Activated CD8-positive, alpha-beta memory T cell treated with anti-CD3 and anti-CD28 coated beads for 48 hours (primary cell): ENCODE measurements around the gene PPIL4.

Source experiments
- DNase-seq, 3 experiments: peaks; one replicate each; pipeline ENCODE4 v3.0.0-alpha.2; 2020; ENCODE audit warnings: low read depth in 2 of 3, low spot score in 2 of 3

Gene PPIL4

DNA sequence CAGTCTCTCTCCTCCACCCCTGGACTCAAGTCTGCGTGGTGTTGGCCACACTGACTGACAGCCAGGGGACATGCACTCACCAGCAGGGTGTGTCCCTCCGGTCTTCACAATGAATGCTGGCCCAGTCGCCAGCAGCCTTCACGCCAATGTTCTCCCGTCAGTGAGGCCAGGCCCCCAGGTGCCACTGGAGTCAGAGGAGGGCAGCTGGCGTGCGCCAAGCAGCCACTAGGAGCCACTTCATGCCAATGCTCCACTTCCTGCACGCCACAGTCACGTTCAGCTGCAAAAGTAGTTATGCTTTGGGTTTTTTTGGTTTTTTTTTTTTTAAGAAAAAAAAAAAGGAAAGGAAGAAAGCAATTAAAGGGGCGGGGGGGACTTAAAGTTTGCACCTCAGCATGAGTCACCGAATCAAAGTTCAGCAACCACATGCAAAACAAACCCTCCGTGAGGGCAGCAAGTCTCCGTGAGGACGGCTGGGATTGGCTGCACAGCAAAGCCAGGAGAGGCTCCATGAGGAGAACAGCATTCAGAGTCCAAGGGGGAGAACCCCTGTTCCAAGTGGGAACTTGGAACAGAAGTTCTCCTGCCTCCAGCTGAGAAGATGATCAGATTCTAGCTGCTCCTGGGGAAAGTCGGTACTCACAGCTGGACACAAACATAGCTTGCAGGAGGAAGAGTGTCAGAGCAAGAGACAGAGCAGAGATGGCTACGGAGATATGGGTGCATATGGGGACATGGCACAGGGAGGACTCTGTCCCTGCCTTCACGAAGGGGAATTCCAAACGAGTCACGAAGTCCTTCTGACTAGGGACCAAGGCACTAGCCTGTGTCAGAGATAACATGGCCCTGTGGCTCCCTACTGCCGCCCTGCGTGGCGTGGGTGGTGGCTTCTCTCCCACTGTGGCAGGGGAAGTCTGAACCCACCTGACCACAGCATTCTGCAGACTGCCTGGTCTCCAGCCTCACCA is 60.8 kb downstream of the PPIL4 start, which contains the start of gene ZC3H12D:
ZC3H12D (minus strand) TSS at position 282 of the 968 bp plus-strand sequence. CDS start 10,471 bp downstream, outside the sequence.
- peak; percentile 44 to 54 (median 49) for DNase-seq

DNA sequence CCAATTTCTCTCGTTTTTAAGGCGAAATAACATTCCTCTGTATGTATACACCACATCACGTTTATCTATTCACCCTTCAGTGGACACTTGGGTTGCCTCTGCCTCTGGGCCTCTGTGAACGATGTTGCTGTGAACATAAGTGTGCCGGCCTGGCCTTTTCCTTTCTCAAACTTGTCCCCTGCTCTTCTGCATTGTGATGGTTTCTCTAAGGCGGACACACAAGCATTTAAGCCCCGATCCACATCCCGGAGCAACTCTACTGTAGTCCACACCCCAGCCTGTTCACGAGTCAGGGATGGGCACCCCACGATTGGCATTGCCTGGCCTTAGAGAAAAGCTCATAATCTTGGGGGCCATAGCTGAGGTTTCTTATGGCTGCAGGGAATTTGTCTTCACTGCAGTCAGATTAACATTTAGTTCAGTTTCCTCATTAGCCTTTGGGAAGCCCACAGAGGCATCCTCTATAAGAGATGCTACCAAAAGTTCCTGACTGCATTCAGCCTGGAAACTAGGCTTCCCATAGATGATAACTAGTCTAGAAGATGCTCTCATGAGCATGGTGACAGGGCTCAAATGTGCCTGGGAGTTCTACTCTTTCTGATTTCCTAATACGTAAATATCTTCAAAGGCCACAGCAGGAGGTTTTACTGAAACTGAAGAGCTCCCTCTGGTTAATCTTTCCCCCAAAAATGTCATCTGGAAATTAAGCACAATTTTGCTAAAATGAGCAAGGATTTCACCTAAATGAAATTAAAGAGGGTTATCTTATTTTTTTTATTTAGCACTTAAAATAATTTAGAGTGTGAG is 61.8 kb downstream of the PPIL4 start:
- no peak for DNase-seq

GRCh38 chr6:149483334-149483725 is 62.5 kb downstream of the PPIL4 start:
- DNase-seq = no peak

DNA sequence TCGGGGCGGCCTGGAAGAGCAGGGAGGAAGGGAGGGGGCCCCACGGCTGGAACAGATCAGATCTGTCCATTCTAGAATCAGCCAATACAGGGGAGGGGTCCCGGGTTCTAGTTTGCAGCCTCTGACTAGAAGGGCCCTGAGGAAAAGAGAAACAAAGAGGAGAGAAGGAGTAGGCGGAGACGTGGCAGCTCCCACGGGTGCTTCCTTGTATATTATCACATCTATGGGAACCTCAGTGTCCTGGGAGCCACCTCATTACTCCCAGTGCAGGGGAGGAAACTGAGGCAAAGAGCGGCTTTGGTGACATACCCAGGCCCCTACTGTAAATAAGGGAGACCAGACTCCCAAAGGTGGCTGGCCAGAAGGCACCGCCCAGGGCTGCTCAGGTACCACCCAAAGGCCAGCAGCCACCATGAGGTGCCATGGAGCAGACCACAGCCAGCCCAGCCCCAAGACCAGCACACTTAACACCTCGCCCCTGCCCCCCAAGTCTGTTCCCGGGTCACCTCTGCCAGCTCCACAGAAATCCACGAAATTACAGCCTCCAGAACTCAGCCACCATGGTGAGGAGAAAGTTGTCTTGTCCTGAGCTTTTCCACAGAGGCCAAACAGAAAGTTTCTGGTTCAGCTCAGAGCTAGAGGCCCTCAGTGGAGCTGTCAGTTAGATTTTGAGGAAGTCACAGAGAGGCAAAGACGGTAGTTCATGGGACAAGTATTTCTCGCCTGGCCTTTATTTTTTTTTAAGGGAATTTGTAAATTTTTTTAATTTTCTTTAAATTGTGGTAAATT is 63.1 kb downstream of the PPIL4 start:
- no peak for DNase-seq

DNA sequence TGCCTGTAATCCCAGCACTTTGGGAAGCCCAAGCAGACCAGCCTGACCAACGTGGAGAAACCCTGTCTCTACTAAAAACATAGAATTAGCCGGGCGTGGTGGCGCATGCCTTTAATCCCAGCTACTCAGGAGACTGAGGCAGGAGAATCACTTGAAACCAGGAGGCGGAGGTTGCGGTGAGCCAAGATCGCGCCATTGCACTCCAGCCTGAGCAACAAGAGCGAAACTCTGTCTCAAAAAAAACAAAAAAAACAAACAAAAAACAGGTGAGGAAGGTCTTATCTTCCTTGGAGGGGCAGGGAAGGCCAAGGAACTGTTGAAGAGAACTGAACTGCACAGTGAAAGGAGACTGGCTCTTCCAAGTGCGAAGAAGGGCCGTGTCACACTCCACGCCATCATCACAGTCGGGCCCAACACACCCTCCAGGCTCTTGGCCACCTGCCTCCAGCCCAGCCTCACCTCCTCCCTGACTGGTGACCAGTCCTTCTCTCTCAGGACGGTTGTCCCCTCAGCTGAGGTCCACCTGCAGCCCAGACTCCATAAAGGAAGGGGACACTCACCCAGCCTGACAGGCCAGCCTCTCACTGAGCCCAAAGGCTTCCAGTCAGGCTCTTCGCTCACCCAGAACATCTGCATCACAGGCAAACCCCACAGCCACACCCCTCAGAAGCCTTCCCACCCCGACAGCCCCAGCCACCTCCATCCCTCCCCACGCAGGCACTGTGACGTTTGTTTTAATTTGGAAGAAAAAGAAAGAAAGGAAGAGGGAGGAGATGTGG is 65.2 kb downstream of the PPIL4 start:
- no peak for DNase-seq

DNA sequence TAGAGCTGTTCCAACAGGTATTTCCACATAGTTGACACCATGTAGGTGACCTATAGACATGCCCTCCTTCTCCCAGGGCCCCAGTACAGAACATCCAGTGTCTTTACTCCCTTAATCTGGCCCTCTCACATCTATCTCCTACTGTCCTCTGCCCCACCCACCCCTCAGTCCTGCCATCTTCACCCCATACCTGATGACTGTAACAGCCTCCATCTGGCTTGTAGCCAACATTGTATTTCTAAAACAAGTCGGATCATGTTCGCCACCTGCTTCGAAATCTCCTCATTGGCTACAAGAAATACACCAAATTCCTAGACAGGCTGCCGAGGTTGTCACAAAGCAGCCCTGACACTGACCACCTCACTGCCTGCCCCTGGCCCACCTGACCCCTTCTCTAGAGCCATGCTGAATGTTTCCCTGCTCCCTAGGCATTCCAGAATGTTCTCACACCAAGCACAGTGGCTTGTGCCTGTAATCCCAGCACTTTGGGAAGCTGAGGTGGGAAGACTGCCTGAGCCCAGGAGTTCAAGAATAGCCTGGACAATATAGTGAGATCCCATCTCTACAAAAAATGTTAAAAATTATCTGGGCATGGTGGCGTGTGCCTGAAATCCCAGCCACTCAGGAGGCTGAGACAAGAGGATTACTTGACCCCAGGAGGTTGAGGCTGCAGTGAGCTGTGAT is 67.1 kb downstream of the PPIL4 start:
- no peak for DNase-seq

- DNase-seq = no peak
These were observed 68.3 kb downstream of the PPIL4 start for GRCh38 chr6:149477544-149477943.

GRCh38 chr6:149476789-149477455 is 68.9 kb downstream of the PPIL4 start:
- no peak for DNase-seq

DNA sequence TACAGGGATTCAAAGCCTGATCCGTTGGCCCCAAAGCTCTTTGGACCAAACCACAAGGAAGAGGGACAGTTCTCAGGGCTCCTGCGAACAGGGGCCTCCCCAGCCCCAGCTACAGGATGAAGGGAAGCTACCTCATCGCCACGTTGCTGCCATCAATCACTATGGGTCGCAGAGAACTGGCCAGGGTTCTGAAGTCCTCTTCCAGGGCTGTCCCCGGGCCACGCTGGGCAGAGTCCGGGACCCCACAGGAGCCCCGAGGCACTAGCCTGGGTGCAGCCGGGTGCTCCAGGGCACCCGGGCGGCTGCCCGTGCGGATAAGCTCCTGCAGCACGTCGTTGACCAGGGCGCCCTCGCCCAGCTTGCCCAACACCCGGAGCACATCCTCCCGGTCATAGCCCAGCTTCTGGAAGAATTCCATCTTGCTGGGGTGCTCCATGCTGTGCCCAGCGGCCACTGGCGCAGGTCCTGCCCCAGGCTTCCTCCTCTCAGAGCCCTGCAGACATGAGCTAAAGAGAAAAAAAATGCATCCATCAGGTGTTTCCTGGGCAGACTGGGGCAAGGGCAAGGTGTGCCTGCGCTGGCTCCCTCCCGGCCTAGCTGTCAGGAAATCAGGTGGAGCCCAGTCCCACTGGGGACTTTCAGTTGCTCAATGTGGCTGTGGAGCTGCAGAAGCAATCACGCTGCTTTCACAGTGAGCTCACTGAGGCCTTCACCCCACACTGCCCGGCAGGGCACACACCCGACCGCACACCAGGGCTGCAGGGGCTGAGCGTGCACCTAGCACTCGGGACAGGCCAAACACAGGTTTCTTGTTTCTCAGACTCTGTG is 71.5 kb downstream of the PPIL4 start:
- DNase-seq = no peak

DNA sequence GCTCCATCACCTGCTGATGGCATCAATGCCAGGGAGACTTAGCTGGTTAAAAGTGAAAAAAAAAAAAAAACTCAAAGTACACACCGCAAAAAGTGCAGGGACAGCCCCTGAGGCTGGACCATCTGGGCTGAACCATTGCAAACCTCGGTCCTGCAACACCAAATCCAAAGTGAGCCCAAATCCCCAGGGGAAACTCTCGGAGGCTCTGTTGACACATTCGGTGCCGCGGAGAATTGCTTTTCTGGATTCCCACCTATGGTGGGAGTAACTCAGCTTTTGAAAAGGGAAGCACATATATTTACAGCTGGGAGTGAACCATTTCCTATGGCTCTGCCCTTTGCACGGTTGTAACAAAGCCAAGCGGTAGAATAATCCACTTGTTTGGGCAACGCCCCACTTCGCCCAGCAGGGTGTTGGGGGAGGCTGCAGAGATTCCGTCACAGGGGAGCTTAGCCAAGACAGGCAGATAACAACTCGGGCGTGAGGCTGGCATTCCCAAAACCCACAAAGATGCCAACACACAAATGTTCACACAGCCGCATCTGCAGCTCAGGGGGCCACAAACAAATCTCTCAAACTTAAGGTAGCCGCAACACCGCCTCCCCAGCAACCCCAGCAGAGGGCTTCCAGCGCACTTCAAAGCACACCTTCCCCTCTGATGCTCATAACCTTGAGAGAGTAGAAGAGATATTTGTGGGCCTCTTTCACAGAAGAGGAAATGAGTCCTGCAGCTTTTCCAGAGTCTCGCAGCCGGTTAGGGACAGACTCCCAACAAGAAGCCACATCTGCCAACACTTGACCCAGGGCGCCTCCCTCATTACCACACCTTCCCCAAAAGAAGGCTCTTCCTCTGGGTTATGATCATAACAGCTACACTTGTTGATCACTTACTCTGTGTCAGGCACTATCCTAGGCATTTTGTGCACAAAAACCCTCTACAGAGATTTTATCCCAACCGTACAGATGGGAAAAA is 72.5 kb downstream of the PPIL4 start:
- DNase-seq = no peak

GRCh38 chr6:149472241-149472640 is 73.6 kb downstream of the PPIL4 start:
- no peak for DNase-seq

DNA sequence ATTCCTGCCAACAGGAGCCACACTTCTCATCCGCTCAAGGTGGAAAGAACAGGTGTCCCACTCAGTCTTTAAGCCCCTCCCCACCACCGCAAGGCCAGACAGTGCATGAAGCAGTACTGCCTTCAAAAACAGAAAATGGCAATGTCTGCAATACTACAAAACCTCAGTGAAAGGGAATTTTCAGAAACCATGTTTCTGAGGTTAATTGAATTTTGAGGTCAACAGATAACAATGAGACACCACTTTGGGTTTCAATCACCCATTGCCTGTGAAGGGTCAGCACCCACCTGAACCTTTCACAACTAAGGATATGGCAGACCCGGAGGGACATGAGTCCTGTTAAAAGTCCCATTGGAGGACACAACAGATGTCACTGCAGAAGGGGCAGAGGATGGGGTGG is 74.0 kb downstream of the PPIL4 start:
- DNase-seq = no peak

DNA sequence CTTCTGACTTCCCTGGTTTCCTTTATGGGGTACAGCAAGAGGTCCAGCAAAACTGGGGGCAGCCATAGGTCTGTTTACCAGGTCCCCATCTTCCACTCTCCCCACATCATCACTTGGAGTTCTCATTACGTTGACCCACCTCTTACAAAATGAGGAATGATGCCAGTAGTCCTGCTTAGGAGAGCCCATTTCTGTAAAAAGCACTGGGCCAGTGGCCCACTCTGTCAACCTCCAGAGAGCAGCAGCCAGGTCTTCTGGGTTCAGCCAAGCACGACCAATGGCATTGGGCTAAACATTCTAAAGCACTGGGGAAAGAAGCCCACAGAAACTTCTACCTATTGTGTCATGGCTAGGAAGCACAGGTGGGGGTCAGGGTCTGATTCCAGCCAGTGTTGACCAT is 74.9 kb downstream of the PPIL4 start:
- no peak for DNase-seq

DNA sequence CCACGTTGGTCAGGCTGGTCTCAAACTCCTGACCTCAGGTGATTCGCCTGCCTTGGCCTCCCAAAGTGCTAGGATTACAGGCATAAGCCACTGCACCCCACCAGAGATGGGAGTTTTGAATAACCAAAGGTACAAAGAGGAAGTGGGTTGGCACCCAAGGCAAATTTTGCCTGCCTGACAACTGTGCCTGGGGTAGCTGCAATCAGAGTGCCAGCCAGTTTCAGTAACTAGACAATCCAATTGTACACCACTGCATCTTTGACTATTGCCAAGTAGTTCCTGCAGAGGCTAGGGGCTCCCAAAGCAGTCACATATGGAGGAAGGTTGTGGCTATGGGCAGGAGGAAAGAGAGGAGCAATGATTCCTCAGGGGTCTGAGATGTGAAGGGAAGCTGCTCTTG is 77.7 kb downstream of the PPIL4 start:
- no peak for DNase-seq

GRCh38 chr6:149467265-149467664 is 78.6 kb downstream of the PPIL4 start:
- no peak for DNase-seq

- no peak for DNase-seq
These were observed 81.4 kb downstream of the PPIL4 start for GRCh38 chr6:149464411-149464810.

DNA sequence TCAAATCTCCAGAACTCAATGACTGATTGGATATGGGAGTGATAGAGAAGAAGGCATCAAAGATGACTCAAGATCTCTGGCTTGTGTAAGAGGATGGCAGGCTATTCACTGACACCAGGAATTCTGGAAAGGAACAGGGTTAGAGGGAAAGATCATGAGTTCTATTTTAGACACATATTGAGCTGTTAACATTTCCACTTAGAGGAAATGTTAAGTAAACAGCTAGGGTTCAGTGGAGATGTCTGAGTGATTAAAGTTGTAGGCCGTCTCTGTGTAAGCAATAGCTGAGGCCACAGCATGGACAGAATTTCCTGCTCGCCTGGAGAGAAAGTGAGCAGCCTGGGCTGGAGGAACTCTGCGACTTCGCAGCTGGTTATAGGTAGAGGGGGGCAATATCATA is 82.1 kb downstream of the PPIL4 start:
- DNase-seq = no peak
